Common myeloid progenitor, CD34-positive (primary cell): ENCODE results near the gene ARF3. TPM values are rescaled to one million over a fixed set of nuclear protein-coding genes. Genes with fewer than 3 reads are reported as not detected.

ENCODE experiments used
- CTCF ChIA-PET: fragments of 350-600 bp; sonication (Branson Sonifier 250); formaldehyde crosslinking; loops from one replicate; lab custom pipeline; 2021; ENCODE audit warnings: antibody characterized with exemption; lab: Charles Lee
- POLR2A ChIA-PET: fragments of 350-600 bp; sonication (Branson Sonifier 250); formaldehyde crosslinking; loops from one replicate; lab custom pipeline; 2021; ENCODE audit warnings: antibody characterized with exemption; lab: Charles Lee
- DNase-seq, 3 donors: peaks; one replicate each; pipeline versions ENCODE4 v3.0.0 to v3.0.0-alpha.2; 2013
- H3K27ac ChIP-seq, 2 experiments: 1 replicate in 1 of 2; 2 replicates in 1 of 2; pipeline ENCODE4 v1.7.0; 2013; ENCODE audit warnings: inconsistent platforms in 2 of 2, low read length in 2 of 2, mild to moderate bottlenecking in 2 of 2, low read depth in 1 of 2, moderate library complexity in 1 of 2; ENCODE audit not compliant: severe bottlenecking in 2 of 2, insufficient read depth in 1 of 2, poor library complexity in 1 of 2
- H3K27me3 ChIP-seq, 5 experiments: replicated peaks in 2 of 5; 1 replicate in 3 of 5; 2 replicates in 2 of 5; pipeline versions ENCODE4 v1.6.1 to v1.7.0; 2013; ENCODE audit warnings: low read length in 4 of 5, mild to moderate bottlenecking in 2 of 5, moderate library complexity in 2 of 5, inconsistent platforms in 1 of 5; ENCODE audit not compliant: insufficient read depth in 5 of 5, control insufficient read depth in 4 of 5
- H3K36me3 ChIP-seq, 4 experiments: 1 replicate in 2 of 4; 2 replicates in 2 of 4; pipeline versions ENCODE4 v1.6.1 to v1.7.0; 2013; ENCODE audit warnings: low read length in 3 of 4, control low read depth in 1 of 4, mild to moderate bottlenecking in 1 of 4; ENCODE audit not compliant: control insufficient read depth in 4 of 4, insufficient read depth in 4 of 4
- H3K4me1 ChIP-seq, 4 experiments: 1 replicate in 3 of 4; 2 replicates in 1 of 4; pipeline versions ENCODE4 v1.6.1 to v1.7.1; 2013; ENCODE audit warnings: low read length in 3 of 4, mild to moderate bottlenecking in 3 of 4, control low read depth in 1 of 4, inconsistent platforms in 1 of 4, moderate library complexity in 1 of 4; ENCODE audit not compliant: control insufficient read depth in 4 of 4, insufficient read depth in 4 of 4; ENCODE audit errors: control extremely low read depth in 1 of 4
- H3K4me3 ChIP-seq, 7 experiments: 1 replicate in 4 of 7; 2 replicates in 3 of 7; pipeline versions ENCODE4 v1.5.1 to v1.7.0; 2013; ENCODE audit warnings: mild to moderate bottlenecking in 7 of 7, low read length in 6 of 7, moderate library complexity in 6 of 7, inconsistent platforms in 2 of 7, low read depth in 2 of 7, control low read depth in 1 of 7; ENCODE audit not compliant: insufficient read depth in 4 of 7, control insufficient read depth in 1 of 7; ENCODE audit errors: extremely low read depth in 1 of 7
- H3K9me3 ChIP-seq, 5 experiments: 1 replicate in 4 of 5; 2 replicates in 1 of 5; pipeline versions ENCODE4 v1.6.1 to v1.7.1; 2013; ENCODE audit warnings: low read length in 4 of 5, mild to moderate bottlenecking in 2 of 5, inconsistent platforms in 1 of 5, low read depth in 1 of 5, moderate library complexity in 1 of 5; ENCODE audit not compliant: control insufficient read depth in 4 of 5, insufficient read depth in 2 of 5; ENCODE audit errors: control extremely low read depth in 1 of 5
- WGBS: methylation state at CpG from one replicate; pipeline ENCODE4 v1.1.5; 2013; ENCODE audit not compliant: insufficient coverage; 5-methylcytosine and 5-hydroxymethylcytosine counted together
- polyA plus RNA-seq: library from polyadenylated mRNA; unstranded; fragments of 120-200 nt; gene quantifications from one replicate; pipeline ENCODE4 v1.2.1, GENCODE V29; 2013

ARF3 gene
- polyA plus RNA-seq, result 107 TPM

- CTCF ChIA-PET, result interaction anchor here (0.6 to 75.7 kb wide), 5 partner anchors 12 to 104 kb away, joined by 3 to 1637 read pairs (median 4); partner anchors contain the start of genes ARF3, DDN, FKBP11 and RND1
These were observed at the start of gene ARF3 for GRCh38 chr12:48957141-48958048. Gene ARF3 (minus strand): TSS chr12:48957487. CDS start chr12:48941095, 16,392 bp downstream.

GRCh38 chr12:49000346-49000745 lies 43.1 kb upstream of the ARF3 start:
- H3K4me3 ChIP-seq, result no peak overlapping the region
- H3K27ac ChIP-seq, result no peak overlapping the region
- H3K27me3 ChIP-seq, result peaks cover 0 to 61% (median 16%) of the 10 kb centered on the region in 5 experiments
- no peaks in the 10 kb centered on the region for H3K9me3 ChIP-seq
- WGBS, result 88% methylated on average over 1 of the region's 2 CpGs
- ChIA-PET CTCF (interaction anchor here (0.8 to 75.7 kb wide), 10 partner anchors 11 to 110 kb away, joined by 3 to 1637 read pairs (median 28); partner anchors contain the start of genes ARF3, FKBP11, PRKAG1 and WNT1), POLR2A (interaction anchor here (1.1 to 7.7 kb wide), 2 partner anchors 14 to 18 kb away, joined by 3 to 104 read pairs; partner anchors contain the start of gene PRKAG1)
- DNase-seq, result no peak
- peaks cover 11 to 44% (median 28%) of the 10 kb centered on the region in 4 experiments for H3K36me3 ChIP-seq
- H3K4me1 ChIP-seq, result peaks cover 2 to 38% (median 34%) of the 10 kb centered on the region in 4 experiments

More at GRCh38 chr12:48957141-48958048, at the start of gene ARF3:
- peak within 1 kb of the TSS; percentile 78 to 99 (median 88) for H3K4me3 ChIP-seq
- peaks cover 0 to 3% (median 0%) of the 10 kb centered on the region in 5 experiments for H3K27me3 ChIP-seq
- H3K27ac ChIP-seq, result peak within 1 kb of the TSS; percentile 50 to 78
- under 1% methylated on average over 41 of the region's 58 CpGs for WGBS
- no peaks in the 10 kb centered on the region for H3K9me3 ChIP-seq
- DNase-seq, result peak; percentile 92 to 95 (median 94)
- peaks cover 26 to 55% (median 43%) of the 10 kb centered on the region in 4 experiments for H3K4me1 ChIP-seq
- POLR2A ChIA-PET, result interaction anchor here (0.6 to 1.8 kb wide), 8 partner anchors 9 to 221 kb away, joined by 3 to 8 read pairs (median 4); partner anchors contain the start of gene WNT1
- H3K36me3 ChIP-seq, result peaks cover 0 to 16% (median 9%) of the 10 kb centered on the region in 4 experiments

- Histone ChIP-seq H3K27me3 (peaks cover 0 to 68% (median 19%) of the 10 kb centered on the region in 5 experiments), H3K4me1 (peaks cover 2 to 44% (median 39%) of the 10 kb centered on the region in 4 experiments), H3K27ac (no peak within 1 kb of the TSS), H3K9me3 (no peaks in the 10 kb centered on the region), H3K36me3 (peaks cover 7 to 36% (median 25%) of the 10 kb centered on the region in 4 experiments), H3K4me3 (peak within 1 kb of the TSS; percentile 12 to 74 (median 57))
- WGBS, result 5% methylated on average over 27 of the region's 30 CpGs
- DNase-seq, result peak in 2 of 3 donors; percentile 77 to 80
- ChIA-PET CTCF (interaction anchor here (0.9 to 75.7 kb wide), 10 partner anchors 10 to 109 kb away, joined by 3 to 1637 read pairs (median 28); partner anchors contain the start of genes ARF3, FKBP11, PRKAG1 and WNT1), POLR2A (interaction anchor here (1.1 to 7.7 kb wide), 2 partner anchors 15 to 19 kb away, joined by 3 to 104 read pairs; partner anchors contain the start of gene PRKAG1)
These were observed 42.3 kb upstream of the ARF3 start, which contains the start of gene DDN for GRCh38 chr12:48999371-49000131. Gene DDN (minus strand): TSS chr12:48999375. CDS start chr12:48999287, 88 bp downstream.

- Histone ChIP-seq H3K4me3 (peak overlapping the region; percentile 12 to 74 (median 35)), H3K9me3 (no peaks in the 10 kb centered on the region), H3K27me3 (peaks cover 0 to 76% (median 26%) of the 10 kb centered on the region in 5 experiments), H3K4me1 (peaks cover 2 to 44% (median 39%) of the 10 kb centered on the region in 4 experiments), H3K36me3 (peaks cover 7 to 29% (median 22%) of the 10 kb centered on the region in 4 experiments), H3K27ac (no peak overlapping the region)
- ChIA-PET CTCF (interaction anchor here (0.9 to 75.7 kb wide), 11 partner anchors 10 to 146 kb away, joined by 3 to 1637 read pairs (median 11); partner anchors contain the start of genes ARF3, DDX23, FKBP11 and PRKAG1), POLR2A (interaction anchor here (0.6 to 7.7 kb wide), 6 partner anchors 17 to 395 kb away, joined by 3 to 104 read pairs (median 3); partner anchors contain the start of genes PRKAG1 and WNT1)
- WGBS, result 0% methylated on average over 22 of the region's 48 CpGs
- peak in 2 of 3 donors; percentile 42 to 48 for DNase-seq
These were observed 41.4 kb upstream of the ARF3 start for GRCh38 chr12:48998497-48999353.

- DNase-seq, result peak in 1 of 3 donors; percentile 22
- no peak overlapping the region for H3K27ac ChIP-seq
- whole genome bisulfite sequencing, result 2% methylated on average over 48 of the region's 57 CpGs
- POLR2A ChIA-PET, result interaction anchor here (0.7 to 7.7 kb wide), 9 partner anchors 10 to 50 kb away, joined by 3 to 104 read pairs (median 3); partner anchors contain the start of genes PRKAG1 and WNT1
- CTCF ChIA-PET, result interaction anchor here (1.0 to 75.7 kb wide), 18 partner anchors 9 to 145 kb away, joined by 3 to 1637 read pairs (median 8); partner anchors contain the start of genes ARF3, DDX23, FKBP11 and PRKAG1
- peaks cover 2 to 44% (median 39%) of the 10 kb centered on the region in 4 experiments for H3K4me1 ChIP-seq
- H3K27me3 ChIP-seq, result peaks cover under 1 to 84% (median 29%) of the 10 kb centered on the region in 5 experiments
- no peaks in the 10 kb centered on the region for H3K9me3 ChIP-seq
- H3K36me3 ChIP-seq, result peaks cover 5 to 21% (median 15%) of the 10 kb centered on the region in 4 experiments
- peak overlapping the region; percentile 19 to 74 (median 41) for H3K4me3 ChIP-seq
These were observed 40.6 kb upstream of the ARF3 start for GRCh38 chr12:48997719-48998496.
